HCT116 (cell line): ENCODE measurements around the gene RPL13A. TPM values are rescaled to one million over a fixed set of nuclear protein-coding genes. Genes with fewer than 3 reads are reported as not detected.

Source experiments
- ATAC-seq: fragments of 200-7000 bp; cut with Tn5 transposase; 2 replicates; pipeline ENCODE4 v1.9.1; 2020; ENCODE audit warnings: mild to moderate bottlenecking, moderate library complexity
- BruUV-seq: library from RNA; stranded (reverse); fragments of 400-500 nt; replicated peaks from 2 replicates; lab custom pipeline; 2021; lab: Mats Ljungman, UMichigan
- CTCF ChIA-PET: fragments of 300-600 bp; sonication (Branson Sonifier 250); formaldehyde crosslinking; loops from one replicate; lab custom pipeline; 2021; ENCODE audit warnings: antibody characterized with exemption; lab: Charles Lee
- POLR2A ChIA-PET: fragments of 300-600, 350-600 bp; sonication (Branson Sonifier 250); formaldehyde crosslinking; loops from one replicate; lab custom pipeline; 2021; ENCODE audit warnings: antibody characterized with exemption; lab: Charles Lee
- RAD21 ChIA-PET, 2 experiments: fragments of 300-600 bp; sonication (Branson Sonifier 250); formaldehyde crosslinking; loops; one replicate each; lab custom pipeline; 2023; ENCODE audit warnings: low total read pairs in 2 of 2; ENCODE audit not compliant: uncharacterized antibody in 2 of 2, unreplicated experiment in 2 of 2, low non-redundant PET in 1 of 2; lab: Charles Lee
- DNase-seq: peaks from one replicate; pipeline ENCODE4 v3.0.0-alpha.2; 2010; ENCODE audit warnings: low read depth, low spot score
- H2AFZ ChIP-seq: fragments of 200-600 bp; shearing (Covaris generic), sonication (generic); 2 replicates; pipeline ENCODE4 v1.6.1; 2017; ENCODE audit warnings: low read depth, mixed run types, mixed read lengths, antibody characterized with exemption, low read length; ENCODE audit not compliant: poor library complexity, severe bottlenecking
- H3K27ac ChIP-seq: 2 replicates; pipeline ENCODE4 v1.5.1; 2012; ENCODE audit warnings: low read depth, low read length
- H3K27me3 ChIP-seq: fragments of 200-600 bp; sonication (generic); 2 replicates; pipeline ENCODE4 v1.6.1; 2016; ENCODE audit warnings: mixed run types, low read length, mixed read lengths; ENCODE audit not compliant: insufficient read depth
- H3K36me3 ChIP-seq, 2 experiments: fragments of 200-500 bp in 1 of 2; fragments of 200-600 bp in 1 of 2; sonication (Bioruptor generic) in 1 of 2; sonication (generic) in 1 of 2; 2 replicates each; pipeline versions ENCODE4 v1.5.1 to v1.6.1; 2014 to 2016; ENCODE audit warnings: low read length in 2 of 2, inconsistent platforms in 1 of 2, mixed read lengths in 1 of 2, mixed run types in 1 of 2; ENCODE audit not compliant: insufficient read depth in 2 of 2, control insufficient read depth in 1 of 2
- H3K4me1 ChIP-seq, 2 experiments: fragments of 200-600 bp in 1 of 2; sonication (generic) in 1 of 2; 2 replicates each; pipeline versions ENCODE4 v1.5.1 to v1.6.1; 2012 to 2017; ENCODE audit warnings: low read length in 2 of 2, inconsistent platforms in 1 of 2, mild to moderate bottlenecking in 1 of 2, mixed read lengths in 1 of 2, mixed run types in 1 of 2, moderate library complexity in 1 of 2; ENCODE audit not compliant: insufficient read depth in 2 of 2, control insufficient read depth in 1 of 2
- H3K4me2 ChIP-seq: fragments of 200-600 bp; sonication (generic); 2 replicates; pipeline ENCODE4 v1.6.1; 2017; ENCODE audit warnings: mixed run types, low read length, mixed read lengths
- H3K4me3 ChIP-seq, 2 experiments: fragments of 200-600 bp in 1 of 2; sonication (generic) in 1 of 2; replicated peaks in 1 of 2; 2 replicates each; pipeline ENCODE4 v1.5.1; 2011 to 2016; ENCODE audit warnings: low read length in 2 of 2, control low read depth in 1 of 2, low read depth in 1 of 2, mild to moderate bottlenecking in 1 of 2, mixed read lengths in 1 of 2, mixed run types in 1 of 2
- H3K79me2 ChIP-seq: fragments of 200-600 bp; sonication (generic); 2 replicates; pipeline ENCODE4 v1.6.1; 2017; ENCODE audit warnings: mild to moderate bottlenecking, mixed run types, low read length, moderate library complexity, mixed read lengths; ENCODE audit not compliant: insufficient read depth
- H3K9ac ChIP-seq: fragments of 200-600 bp; sonication (generic); 2 replicates; pipeline ENCODE4 v1.6.1; 2016; ENCODE audit warnings: low read length, mixed read lengths
- H3K9me2 ChIP-seq: fragments of 200-600 bp; sonication (generic), shearing (Covaris generic); 2 replicates; pipeline ENCODE4 v1.6.1; 2017; ENCODE audit warnings: mixed run types, mild to moderate bottlenecking, moderate library complexity; ENCODE audit not compliant: insufficient read depth
- H3K9me3 ChIP-seq, 2 experiments: fragments of 200-500 bp in 1 of 2; fragments of 200-600 bp in 1 of 2; sonication (Bioruptor generic) in 1 of 2; sonication (generic) in 1 of 2; 2 replicates each; pipeline ENCODE4 v1.6.1; 2014 to 2017; ENCODE audit warnings: low read length in 2 of 2, mixed read lengths in 2 of 2, inconsistent platforms in 1 of 2, low read depth in 1 of 2, mild to moderate bottlenecking in 1 of 2, mixed run types in 1 of 2, moderate library complexity in 1 of 2; ENCODE audit not compliant: control insufficient read depth in 1 of 2, insufficient read depth in 1 of 2
- H4K20me1 ChIP-seq: fragments of 200-600 bp; sonication (generic), shearing (Covaris generic); 2 replicates; pipeline ENCODE4 v1.6.1; 2017; ENCODE audit warnings: mixed run types, mild to moderate bottlenecking, moderate library complexity; ENCODE audit not compliant: insufficient read depth
- CEBPB ChIP-seq: IDR thresholded peaks from 2 replicates; pipeline ENCODE4 v1.6.1; 2012; ENCODE audit warnings: low read depth
- EZH2 ChIP-seq: fragments of 200-600 bp; sonication (generic); IDR thresholded peaks from 2 replicates; pipeline ENCODE4 v1.6.1; 2017; ENCODE audit warnings: antibody characterized with exemption, mixed run types
- EZH2phosphoT487 ChIP-seq: fragments of 200-600 bp; IDR thresholded peaks from 2 replicates; pipeline ENCODE4 v1.6.1; 2018; ENCODE audit warnings: antibody characterized with exemption, borderline replicate concordance
- JUND ChIP-seq: IDR thresholded peaks from 2 replicates; pipeline ENCODE4 v1.6.1; 2012
- MAX ChIP-seq: IDR thresholded peaks from 2 replicates; pipeline ENCODE4 v1.6.1; 2012
- POLR2A ChIP-seq: IDR thresholded peaks from 2 replicates; pipeline ENCODE4 v1.7.0; 2011; ENCODE audit warnings: borderline replicate concordance; ENCODE audit not compliant: insufficient read depth, insufficient read length; ENCODE audit errors: extremely low read depth
- POLR2AphosphoS5 ChIP-seq: IDR thresholded peaks from 2 replicates; pipeline ENCODE4 v1.6.1; 2011; ENCODE audit warnings: mild to moderate bottlenecking, low read depth, low read length, moderate library complexity
- RAD21 ChIP-seq: IDR thresholded peaks from 2 replicates; pipeline ENCODE4 v1.6.1; 2012; ENCODE audit warnings: low read depth, mild to moderate bottlenecking
- SP1 ChIP-seq: IDR thresholded peaks from 2 replicates; pipeline ENCODE4 v1.6.1; 2012; ENCODE audit warnings: low read depth
- SRF ChIP-seq: IDR thresholded peaks from 2 replicates; pipeline ENCODE4 v1.6.1; 2012; ENCODE audit warnings: low read depth
- TCF7L2 ChIP-seq: IDR thresholded peaks from 2 replicates; pipeline ENCODE4 v1.7.0; 2011; ENCODE audit warnings: borderline replicate concordance, inconsistent platforms; ENCODE audit not compliant: insufficient read depth, insufficient read length; ENCODE audit errors: extremely low read depth
- ZBTB33 ChIP-seq: IDR thresholded peaks from 2 replicates; pipeline ENCODE4 v1.6.1; 2011; ENCODE audit warnings: mild to moderate bottlenecking, low read length, moderate library complexity; ENCODE audit not compliant: insufficient replicate concordance; ENCODE audit errors: extremely low read depth
- ZFX ChIP-seq: fragments of 450-650 bp; IDR thresholded peaks from 2 replicates; pipeline ENCODE4 v1.6.1; 2017
- intact Hi-C: fragments of 100-400 bp; cut with micrococcal nuclease; formaldehyde crosslinking; loops from 2 replicates; pipeline ENCODE4 v1.10.0; 2022
- total RNA-seq: library from RNA; stranded (reverse); gene quantifications from one replicate; pipeline ENCODE4 v1.2.1, GENCODE V29; 2021; ENCODE audit not compliant: unreplicated experiment
- TF ChIP-seq, protein P1 (sequence below), 3 experiments: fragments of 200-600 bp in 1 of 3; sonication (generic) in 1 of 3; IDR thresholded peaks in 2 of 3; conservative IDR thresholded peaks in 1 of 3; 2 replicates each; pipeline ENCODE4 v1.5.1; 2012 to 2017; ENCODE audit warnings: low read depth in 2 of 3, low read length in 2 of 3, antibody characterized with exemption in 1 of 3, borderline replicate concordance in 1 of 3, control low read depth in 1 of 3, mild to moderate bottlenecking in 1 of 3, mixed read lengths in 1 of 3, mixed run types in 1 of 3, moderate library complexity in 1 of 3; ENCODE audit not compliant: insufficient read depth in 1 of 3

Gene RPL13A
- total RNA-seq, 1 experiment from 2014 or later: 3,719 TPM

GRCh38 chr19:49514151-49514550, 26.7 kb downstream of the RPL13A start:
- no peak for ATAC-seq
- no peaks in the 10 kb centered on the region for H3K36me3 ChIP-seq
- intact Hi-C loops: no loop called here
- H3K9me2 ChIP-seq: no peaks in the 10 kb centered on the region
- peaks cover 4 to 13% of the 10 kb centered on the region in 2 experiments; a peak in 3 of 4 replicates for H3K4me1 ChIP-seq
- no peak overlapping the region for H3K9ac ChIP-seq
- no peak for DNase-seq
- H3K27ac ChIP-seq: no peak overlapping the region
- no peaks in the 10 kb centered on the region for H4K20me1 ChIP-seq
- TF ChIP-seq ZBTB33: no peak
- TF ChIP-seq MAX: no peak
- TF ChIP-seq POLR2A: no peak
- no peak for TF ChIP-seq EZH2
- no peak for TF ChIP-seq RAD21
- TF ChIP-seq SP1: no peak
- no peak for TF ChIP-seq POLR2AphosphoS5
- H2AFZ ChIP-seq: no peak overlapping the region
- no peaks in the 10 kb centered on the region for H3K9me3 ChIP-seq
- ChIA-PET CTCF (no interaction called here), RAD21 (no interaction called here), POLR2A (interaction anchor here (1.5 kb wide), 1 partner anchor 76 kb away, joined by 3 read pairs; no protein-coding TSS in a partner anchor)
- no peaks in the 10 kb centered on the region for H3K27me3 ChIP-seq
- H3K4me3 ChIP-seq: no peak overlapping the region
- no peaks in the 10 kb centered on the region for H3K79me2 ChIP-seq
- no peak overlapping the region for H3K4me2 ChIP-seq
- no TSS peak for BruUV-seq

DNA sequence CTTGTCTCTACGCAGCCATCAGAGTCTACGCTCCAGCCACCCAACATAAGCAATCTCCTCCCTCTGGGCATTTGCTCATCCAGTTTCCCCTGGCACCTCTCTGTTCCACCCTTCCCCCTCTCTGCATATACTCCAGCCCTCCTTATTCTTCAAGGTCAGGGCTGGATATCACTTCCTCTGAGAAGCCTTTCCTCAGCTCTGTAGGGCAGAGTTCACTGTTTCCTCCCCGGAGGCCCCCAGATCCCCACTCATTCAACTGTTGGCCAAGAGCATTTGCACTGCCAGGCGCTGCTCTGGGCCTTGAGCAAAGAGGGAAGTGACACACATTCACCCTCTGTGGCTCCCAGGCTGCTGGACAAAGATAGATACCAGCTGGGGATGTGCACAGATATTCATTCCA, 28.4 kb downstream of the RPL13A start:
- Histone ChIP-seq H3K9me3 (no peaks in the 10 kb centered on the region), H3K27me3 (no peaks in the 10 kb centered on the region), H3K4me1 (peaks cover 4 to 13% of the 10 kb centered on the region in 2 experiments; a peak in 3 of 4 replicates), H2AFZ (no peak overlapping the region), H3K9me2 (no peaks in the 10 kb centered on the region), H3K4me2 (no peak overlapping the region), H3K79me2 (no peaks in the 10 kb centered on the region), H3K9ac (no peak overlapping the region), H3K4me3 (no peak overlapping the region), H4K20me1 (no peaks in the 10 kb centered on the region), H3K27ac (no peak overlapping the region), H3K36me3 (no peaks in the 10 kb centered on the region)
- POLR2A ChIA-PET: no interaction called here
- ATAC-seq (no peak), DNase-seq (no peak)
- intact Hi-C loops: no loop called here
- RAD21 ChIA-PET: no interaction called here
- no TSS peak for BruUV-seq
- CTCF ChIA-PET: no interaction called here
- TF ChIP-seq ZFX (no peak), JUND (no peak), EZH2phosphoT487 (no peak), RAD21 (no peak), TCF7L2 (no peak), SRF (no peak), MAX (no peak), POLR2AphosphoS5 (no peak), EZH2 (no peak), CEBPB (no peak), POLR2A (no peak)
- TF ChIP-seq, protein P1, sequence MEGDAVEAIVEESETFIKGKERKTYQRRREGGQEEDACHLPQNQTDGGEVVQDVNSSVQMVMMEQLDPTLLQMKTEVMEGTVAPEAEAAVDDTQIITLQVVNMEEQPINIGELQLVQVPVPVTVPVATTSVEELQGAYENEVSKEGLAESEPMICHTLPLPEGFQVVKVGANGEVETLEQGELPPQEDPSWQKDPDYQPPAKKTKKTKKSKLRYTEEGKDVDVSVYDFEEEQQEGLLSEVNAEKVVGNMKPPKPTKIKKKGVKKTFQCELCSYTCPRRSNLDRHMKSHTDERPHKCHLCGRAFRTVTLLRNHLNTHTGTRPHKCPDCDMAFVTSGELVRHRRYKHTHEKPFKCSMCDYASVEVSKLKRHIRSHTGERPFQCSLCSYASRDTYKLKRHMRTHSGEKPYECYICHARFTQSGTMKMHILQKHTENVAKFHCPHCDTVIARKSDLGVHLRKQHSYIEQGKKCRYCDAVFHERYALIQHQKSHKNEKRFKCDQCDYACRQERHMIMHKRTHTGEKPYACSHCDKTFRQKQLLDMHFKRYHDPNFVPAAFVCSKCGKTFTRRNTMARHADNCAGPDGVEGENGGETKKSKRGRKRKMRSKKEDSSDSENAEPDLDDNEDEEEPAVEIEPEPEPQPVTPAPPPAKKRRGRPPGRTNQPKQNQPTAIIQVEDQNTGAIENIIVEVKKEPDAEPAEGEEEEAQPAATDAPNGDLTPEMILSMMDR (IDR thresholded peaks at IDR 0.05 in 2 of 3, conservative IDR thresholded peaks at IDR 0.05 in 1 of 3; ENCODE audit: borderline replicate concordance in 1 of 3, insufficient read depth in 1 of 3, low read depth in 2 of 3, low read length in 2 of 3): no peak
